ENCODE measurements around the gene TRAT1.
"Not testable (repeated sequence)": the region's sequence is repeated elsewhere in the genome, so short reads cannot be mapped to it uniquely, and the experiment has no call there.

TRAT1 gene

GRCh38 chr3:108823803-108824202 lies 1.2 kb downstream of the TRAT1 start:
- not testable (repeated sequence) for H3K36me3 ChIP-seq (ENCODE audit: control insufficient read depth, insufficient read depth, low read length); H3K9me3 ChIP-seq (ENCODE audit: control insufficient read depth, insufficient read depth, low read length); H3K27me3 ChIP-seq (ENCODE audit: control insufficient read depth, insufficient read depth, low read length); H3K9ac ChIP-seq (ENCODE audit: low read depth, low read length); H3K4me1 ChIP-seq (ENCODE audit: control insufficient read depth, insufficient read depth, low read length); H3K4me3 ChIP-seq (ENCODE audit: low read depth, low read length); H3K27ac ChIP-seq (ENCODE audit: low read depth, low read length)

- no peak overlapping the region for H3K27ac ChIP-seq (ENCODE audit: low read depth, low read length)
- H3K9me3 ChIP-seq (ENCODE audit: control insufficient read depth, insufficient read depth, low read length) = no peaks in the 10 kb centered on the region
- H3K27me3 ChIP-seq (ENCODE audit: control insufficient read depth, insufficient read depth, low read length) = no peaks in the 10 kb centered on the region
- no peaks in the 10 kb centered on the region for H3K36me3 ChIP-seq (ENCODE audit: control insufficient read depth, insufficient read depth, low read length)
- H3K9ac ChIP-seq (ENCODE audit: low read depth, low read length) = no peak overlapping the region
- no peaks in the 10 kb centered on the region for H3K4me1 ChIP-seq (ENCODE audit: control insufficient read depth, insufficient read depth, low read length)
- no peak overlapping the region for H3K4me3 ChIP-seq (ENCODE audit: low read depth, low read length)
These were observed 4.0 kb downstream of the TRAT1 start for GRCh38 chr3:108826309-108827187.

- Histone ChIP-seq H3K4me3 (ENCODE audit: low read depth, low read length) (no peak overlapping the region), H3K36me3 (ENCODE audit: control insufficient read depth, insufficient read depth, low read length) (no peaks in the 10 kb centered on the region), H3K27me3 (ENCODE audit: control insufficient read depth, insufficient read depth, low read length) (no peaks in the 10 kb centered on the region), H3K9ac (ENCODE audit: low read depth, low read length) (no peak overlapping the region), H3K27ac (ENCODE audit: low read depth, low read length) (no peak overlapping the region), H3K4me1 (ENCODE audit: control insufficient read depth, insufficient read depth, low read length) (no peaks in the 10 kb centered on the region), H3K9me3 (ENCODE audit: control insufficient read depth, insufficient read depth, low read length) (no peaks in the 10 kb centered on the region)
These were observed 7.8 kb downstream of the TRAT1 start for GRCh38 chr3:108830381-108830780.

- no peaks in the 10 kb centered on the region for H3K36me3 ChIP-seq (ENCODE audit: control insufficient read depth, insufficient read depth, low read length)
- H3K9ac ChIP-seq (ENCODE audit: low read depth, low read length) = no peak overlapping the region
- no peaks in the 10 kb centered on the region for H3K4me1 ChIP-seq (ENCODE audit: control insufficient read depth, insufficient read depth, low read length)
- H3K4me3 ChIP-seq (ENCODE audit: low read depth, low read length) = no peak overlapping the region
- H3K27me3 ChIP-seq (ENCODE audit: control insufficient read depth, insufficient read depth, low read length) = no peaks in the 10 kb centered on the region
- no peaks in the 10 kb centered on the region for H3K9me3 ChIP-seq (ENCODE audit: control insufficient read depth, insufficient read depth, low read length)
- H3K27ac ChIP-seq (ENCODE audit: low read depth, low read length) = no peak overlapping the region
These were observed 8.5 kb downstream of the TRAT1 start for GRCh38 chr3:108830991-108831614.

- H3K9me3 ChIP-seq (ENCODE audit: control insufficient read depth, insufficient read depth, low read length) = no peaks in the 10 kb centered on the region
- H3K4me1 ChIP-seq (ENCODE audit: control insufficient read depth, insufficient read depth, low read length) = no peaks in the 10 kb centered on the region
- H3K27me3 ChIP-seq (ENCODE audit: control insufficient read depth, insufficient read depth, low read length) = no peaks in the 10 kb centered on the region
- H3K4me3 ChIP-seq (ENCODE audit: low read depth, low read length) = no peak overlapping the region
- H3K9ac ChIP-seq (ENCODE audit: low read depth, low read length) = no peak overlapping the region
- no peak overlapping the region for H3K27ac ChIP-seq (ENCODE audit: low read depth, low read length)
- no peaks in the 10 kb centered on the region for H3K36me3 ChIP-seq (ENCODE audit: control insufficient read depth, insufficient read depth, low read length)
These were observed 11.0 kb downstream of the TRAT1 start for GRCh38 chr3:108833611-108834010.

- Histone ChIP-seq H3K27ac (ENCODE audit: low read depth, low read length) (no peak overlapping the region), H3K4me3 (ENCODE audit: low read depth, low read length) (no peak overlapping the region), H3K36me3 (ENCODE audit: control insufficient read depth, insufficient read depth, low read length) (no peaks in the 10 kb centered on the region), H3K9me3 (ENCODE audit: control insufficient read depth, insufficient read depth, low read length) (no peaks in the 10 kb centered on the region), H3K4me1 (ENCODE audit: control insufficient read depth, insufficient read depth, low read length) (no peaks in the 10 kb centered on the region), H3K27me3 (ENCODE audit: control insufficient read depth, insufficient read depth, low read length) (no peaks in the 10 kb centered on the region), H3K9ac (ENCODE audit: low read depth, low read length) (no peak overlapping the region)
These were observed 12.0 kb downstream of the TRAT1 start for GRCh38 chr3:108834551-108834950.

- Histone ChIP-seq H3K36me3 (ENCODE audit: control insufficient read depth, insufficient read depth, low read length) (no peaks in the 10 kb centered on the region), H3K27me3 (ENCODE audit: control insufficient read depth, insufficient read depth, low read length) (no peaks in the 10 kb centered on the region), H3K4me1 (ENCODE audit: control insufficient read depth, insufficient read depth, low read length) (no peaks in the 10 kb centered on the region), H3K4me3 (ENCODE audit: low read depth, low read length) (no peak overlapping the region), H3K27ac (ENCODE audit: low read depth, low read length) (no peak overlapping the region), H3K9me3 (ENCODE audit: control insufficient read depth, insufficient read depth, low read length) (no peaks in the 10 kb centered on the region), H3K9ac (ENCODE audit: low read depth, low read length) (no peak overlapping the region)
These were observed 12.5 kb downstream of the TRAT1 start for GRCh38 chr3:108835101-108835500.

GRCh38 chr3:108838436-108838835 lies 15.8 kb downstream of the TRAT1 start:
- H3K36me3 ChIP-seq (ENCODE audit: control insufficient read depth, insufficient read depth, low read length) = no peaks in the 10 kb centered on the region

GRCh38 chr3:108845709-108846293 lies 23.2 kb downstream of the TRAT1 start:
- no peaks in the 10 kb centered on the region for H3K9me3 ChIP-seq (ENCODE audit: control insufficient read depth, insufficient read depth, low read length)
- no peaks in the 10 kb centered on the region for H3K4me1 ChIP-seq (ENCODE audit: control insufficient read depth, insufficient read depth, low read length)
- H3K9ac ChIP-seq (ENCODE audit: low read depth, low read length) = no peak overlapping the region
- no peak overlapping the region for H3K4me3 ChIP-seq (ENCODE audit: low read depth, low read length)
- H3K27me3 ChIP-seq (ENCODE audit: control insufficient read depth, insufficient read depth, low read length) = no peaks in the 10 kb centered on the region
- H3K27ac ChIP-seq (ENCODE audit: low read depth, low read length) = no peak overlapping the region
- H3K36me3 ChIP-seq (ENCODE audit: control insufficient read depth, insufficient read depth, low read length) = no peaks in the 10 kb centered on the region

More at GRCh38 chr3:108838436-108838835, 15.8 kb downstream of the TRAT1 start:
- Histone ChIP-seq H3K27me3 (ENCODE audit: control insufficient read depth, insufficient read depth, low read length) (no peaks in the 10 kb centered on the region), H3K9ac (ENCODE audit: low read depth, low read length) (no peak overlapping the region), H3K9me3 (ENCODE audit: control insufficient read depth, insufficient read depth, low read length) (no peaks in the 10 kb centered on the region), H3K27ac (ENCODE audit: low read depth, low read length) (no peak overlapping the region), H3K4me3 (ENCODE audit: low read depth, low read length) (no peak overlapping the region), H3K4me1 (ENCODE audit: control insufficient read depth, insufficient read depth, low read length) (no peaks in the 10 kb centered on the region)

GRCh38 chr3:108847187-108847586 lies 24.6 kb downstream of the TRAT1 start:
- Histone ChIP-seq H3K9ac (ENCODE audit: low read depth, low read length) (no peak overlapping the region), H3K36me3 (ENCODE audit: control insufficient read depth, insufficient read depth, low read length) (no peaks in the 10 kb centered on the region), H3K4me3 (ENCODE audit: low read depth, low read length) (no peak overlapping the region)

GRCh38 chr3:108849075-108849474 lies 26.5 kb downstream of the TRAT1 start:
- Histone ChIP-seq H3K9me3 (ENCODE audit: control insufficient read depth, insufficient read depth, low read length) (no peaks in the 10 kb centered on the region), H3K4me1 (ENCODE audit: control insufficient read depth, insufficient read depth, low read length) (no peaks in the 10 kb centered on the region), H3K27me3 (ENCODE audit: control insufficient read depth, insufficient read depth, low read length) (no peaks in the 10 kb centered on the region), H3K36me3 (ENCODE audit: control insufficient read depth, insufficient read depth, low read length) (no peaks in the 10 kb centered on the region), H3K27ac (ENCODE audit: low read depth, low read length) (no peak overlapping the region), H3K4me3 (ENCODE audit: low read depth, low read length) (no peak overlapping the region), H3K9ac (ENCODE audit: low read depth, low read length) (no peak overlapping the region)

More at GRCh38 chr3:108847187-108847586, 24.6 kb downstream of the TRAT1 start:
- Histone ChIP-seq H3K4me1 (ENCODE audit: control insufficient read depth, insufficient read depth, low read length) (no peaks in the 10 kb centered on the region), H3K27me3 (ENCODE audit: control insufficient read depth, insufficient read depth, low read length) (no peaks in the 10 kb centered on the region), H3K9me3 (ENCODE audit: control insufficient read depth, insufficient read depth, low read length) (no peaks in the 10 kb centered on the region), H3K27ac (ENCODE audit: low read depth, low read length) (no peak overlapping the region)

All from HUES48 (cell line).